Loucy (cell line): Measurements from ENCODE around the gene HGFAC.

Experiments used
- H2AFZ ChIP-seq: fragments of 200-600 bp; sonication (generic); 2 replicates; pipeline ENCODE4 v1.6.0; 2016; ENCODE audit warnings: antibody characterized with exemption, mild to moderate bottlenecking, low read length, moderate library complexity
- H3F3A ChIP-seq: fragments of 200-600 bp; 2 replicates; pipeline ENCODE4 v1.6.0; 2016; ENCODE audit warnings: antibody characterized with exemption, low read depth, mild to moderate bottlenecking
- H3K27me3 ChIP-seq: fragments of 200-600 bp; sonication (generic); 2 replicates; pipeline ENCODE4 v1.6.1; 2014; ENCODE audit warnings: low read length, mild to moderate bottlenecking; ENCODE audit not compliant: insufficient read depth, poor library complexity, severe bottlenecking
- H3K36me3 ChIP-seq: fragments of 200-600 bp; sonication (generic); 2 replicates; pipeline ENCODE4 v1.6.1; 2016; ENCODE audit warnings: low read length; ENCODE audit not compliant: insufficient read depth
- H3K4me1 ChIP-seq: fragments of 200-600 bp; sonication (generic); 2 replicates; pipeline ENCODE4 v1.5.1; 2014; ENCODE audit warnings: low read length, mild to moderate bottlenecking; ENCODE audit not compliant: insufficient read depth, poor library complexity, severe bottlenecking
- H3K4me2 ChIP-seq: fragments of 200-600 bp; sonication (generic); 2 replicates; pipeline ENCODE4 v1.6.0; 2014; ENCODE audit warnings: antibody characterized with exemption, low read length, low read depth, mild to moderate bottlenecking; ENCODE audit not compliant: poor library complexity, severe bottlenecking
- H3K4me3 ChIP-seq: fragments of 200-600 bp; sonication (generic); 2 replicates; pipeline ENCODE4 v1.5.1; 2014; ENCODE audit warnings: low read length, mild to moderate bottlenecking, mixed read lengths; ENCODE audit not compliant: poor library complexity, severe bottlenecking
- H3K79me2 ChIP-seq: fragments of 200-600 bp; sonication (generic); 2 replicates; pipeline ENCODE4 v1.6.1; 2014; ENCODE audit warnings: low read length; ENCODE audit not compliant: insufficient read depth
- H3K9ac ChIP-seq: fragments of 200-600 bp; sonication (generic); 2 replicates; pipeline ENCODE4 v1.6.0; 2014; ENCODE audit warnings: mild to moderate bottlenecking, low read depth, low read length, moderate library complexity; ENCODE audit not compliant: poor library complexity, severe bottlenecking
- H3K9me2 ChIP-seq: fragments of 200-600 bp; sonication (generic); replicated peaks from 2 replicates; pipeline ENCODE4 v1.6.1; 2016; ENCODE audit warnings: low read depth, low read length, mixed read lengths
- H3K9me3 ChIP-seq: fragments of 200-600 bp; sonication (generic); 2 replicates; pipeline ENCODE4 v1.6.1; 2014; ENCODE audit warnings: mild to moderate bottlenecking, antibody characterized with exemption, low read length, low read depth; ENCODE audit not compliant: insufficient read depth
- H4K20me1 ChIP-seq: fragments of 200-600 bp; sonication (generic); 2 replicates; pipeline ENCODE4 v1.6.0; 2014; ENCODE audit warnings: antibody characterized with exemption, low read length, mild to moderate bottlenecking; ENCODE audit not compliant: insufficient read depth, poor library complexity, severe bottlenecking
- EZH2phosphoT487 ChIP-seq: fragments of 200-600 bp; IDR thresholded peaks from 2 replicates; pipeline ENCODE4 v1.6.1; 2018; ENCODE audit warnings: antibody characterized with exemption, mild to moderate bottlenecking, moderate library complexity, borderline replicate concordance
- TF ChIP-seq, protein P1 (sequence below): fragments of 200-600 bp; sonication (generic); conservative IDR thresholded peaks from 2 replicates; pipeline ENCODE4 v1.5.1; 2014; ENCODE audit warnings: mild to moderate bottlenecking, antibody characterized with exemption, low read length

The HGFAC gene

DNA sequence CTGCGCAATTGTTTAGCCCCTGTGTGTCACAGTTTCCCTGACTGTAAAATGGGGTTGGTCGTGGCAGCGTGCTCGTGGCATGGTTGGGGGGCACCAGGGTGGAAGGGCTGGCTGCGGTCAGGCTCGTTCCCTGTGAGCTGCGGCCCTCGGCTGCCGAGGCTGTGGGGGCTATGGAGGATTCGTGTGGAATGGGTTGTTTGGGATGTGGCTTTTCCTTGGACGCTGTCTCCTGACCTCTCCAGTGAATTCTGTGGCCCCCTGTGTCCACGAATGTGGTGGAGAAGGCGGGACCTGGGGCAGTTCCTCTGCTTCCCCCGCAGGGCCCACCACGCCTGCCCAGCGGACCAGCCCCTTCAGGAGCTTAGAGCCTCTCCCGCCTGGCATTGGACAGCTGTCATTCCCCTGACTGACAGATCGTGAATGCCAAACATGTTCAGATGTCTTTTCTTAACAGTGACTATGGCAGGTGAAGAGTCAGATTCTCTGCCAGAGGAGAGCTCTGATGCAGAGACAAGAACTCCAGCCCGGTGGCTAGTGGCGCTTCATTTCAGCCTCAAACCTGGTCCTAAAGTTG, 17.2 kb upstream of the HGFAC start:
- Histone ChIP-seq H3K36me3 (peaks cover 72% of the 10 kb centered on the region; the same call in 1 of the 2 replicates), H2AFZ (no peak overlapping the region), H3K4me1 (no peaks in the 10 kb centered on the region), H3K27me3 (no peaks in the 10 kb centered on the region), H3K9ac (no peak overlapping the region), H4K20me1 (no peaks in the 10 kb centered on the region), H3K4me3 (no peak overlapping the region), H3K79me2 (no peaks in the 10 kb centered on the region), H3K9me3 (no peaks in the 10 kb centered on the region), H3F3A (no peaks in the 10 kb centered on the region), H3K9me2 (no peaks in the 10 kb centered on the region), H3K4me2 (no peak overlapping the region)
- TF ChIP-seq, protein P1, sequence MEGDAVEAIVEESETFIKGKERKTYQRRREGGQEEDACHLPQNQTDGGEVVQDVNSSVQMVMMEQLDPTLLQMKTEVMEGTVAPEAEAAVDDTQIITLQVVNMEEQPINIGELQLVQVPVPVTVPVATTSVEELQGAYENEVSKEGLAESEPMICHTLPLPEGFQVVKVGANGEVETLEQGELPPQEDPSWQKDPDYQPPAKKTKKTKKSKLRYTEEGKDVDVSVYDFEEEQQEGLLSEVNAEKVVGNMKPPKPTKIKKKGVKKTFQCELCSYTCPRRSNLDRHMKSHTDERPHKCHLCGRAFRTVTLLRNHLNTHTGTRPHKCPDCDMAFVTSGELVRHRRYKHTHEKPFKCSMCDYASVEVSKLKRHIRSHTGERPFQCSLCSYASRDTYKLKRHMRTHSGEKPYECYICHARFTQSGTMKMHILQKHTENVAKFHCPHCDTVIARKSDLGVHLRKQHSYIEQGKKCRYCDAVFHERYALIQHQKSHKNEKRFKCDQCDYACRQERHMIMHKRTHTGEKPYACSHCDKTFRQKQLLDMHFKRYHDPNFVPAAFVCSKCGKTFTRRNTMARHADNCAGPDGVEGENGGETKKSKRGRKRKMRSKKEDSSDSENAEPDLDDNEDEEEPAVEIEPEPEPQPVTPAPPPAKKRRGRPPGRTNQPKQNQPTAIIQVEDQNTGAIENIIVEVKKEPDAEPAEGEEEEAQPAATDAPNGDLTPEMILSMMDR, result no peak
- TF ChIP-seq EZH2phosphoT487, result no peak

DNA sequence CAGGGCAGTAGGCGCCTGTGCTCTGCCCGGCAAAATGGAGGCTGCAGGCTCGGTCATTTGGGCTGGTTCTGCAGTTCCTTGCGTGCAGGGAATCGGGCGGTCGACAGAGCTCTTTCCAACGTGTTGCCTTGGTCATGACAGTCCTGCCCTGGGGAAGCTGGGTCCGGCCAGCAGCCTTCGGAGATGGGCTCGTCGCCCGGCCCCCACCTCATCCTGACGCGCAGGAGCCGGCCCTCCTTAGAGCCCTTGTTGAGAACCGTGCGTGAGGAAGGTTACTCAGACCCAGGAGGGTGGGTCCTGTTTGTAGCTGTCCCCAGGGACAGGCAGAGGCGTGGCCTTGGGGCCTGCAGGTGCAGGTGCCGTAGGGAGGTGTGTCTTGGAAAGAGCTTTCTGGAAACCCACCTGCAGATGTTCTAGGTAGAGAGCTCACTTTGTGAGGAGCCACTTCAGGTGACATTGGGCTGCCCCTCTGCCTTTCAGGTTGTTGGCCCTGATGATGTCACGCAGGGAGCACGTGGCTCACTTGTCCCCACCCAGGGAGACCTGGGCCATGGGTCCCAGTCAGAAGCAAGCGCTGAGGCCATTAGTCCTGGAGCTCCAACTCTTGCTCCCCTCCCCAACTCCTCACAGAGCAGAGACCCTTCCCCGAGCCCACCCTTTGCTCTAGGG, 15.2 kb upstream of the HGFAC start:
- no peak overlapping the region for H3K4me3 ChIP-seq
- no peaks in the 10 kb centered on the region for H3K4me1 ChIP-seq
- no peaks in the 10 kb centered on the region for H4K20me1 ChIP-seq
- no peak overlapping the region for H2AFZ ChIP-seq
- H3K27me3 ChIP-seq, result no peaks in the 10 kb centered on the region
- no peak overlapping the region for H3K9ac ChIP-seq
- TF ChIP-seq EZH2phosphoT487, result no peak
- TF ChIP-seq, protein P1, result no peak
- H3F3A ChIP-seq, result no peaks in the 10 kb centered on the region
- no peaks in the 10 kb centered on the region for H3K9me3 ChIP-seq
- H3K4me2 ChIP-seq, result no peak overlapping the region
- peaks cover 59% of the 10 kb centered on the region; the same call in 1 of the 2 replicates for H3K36me3 ChIP-seq
- H3K9me2 ChIP-seq, result no peaks in the 10 kb centered on the region
- no peaks in the 10 kb centered on the region for H3K79me2 ChIP-seq

DNA sequence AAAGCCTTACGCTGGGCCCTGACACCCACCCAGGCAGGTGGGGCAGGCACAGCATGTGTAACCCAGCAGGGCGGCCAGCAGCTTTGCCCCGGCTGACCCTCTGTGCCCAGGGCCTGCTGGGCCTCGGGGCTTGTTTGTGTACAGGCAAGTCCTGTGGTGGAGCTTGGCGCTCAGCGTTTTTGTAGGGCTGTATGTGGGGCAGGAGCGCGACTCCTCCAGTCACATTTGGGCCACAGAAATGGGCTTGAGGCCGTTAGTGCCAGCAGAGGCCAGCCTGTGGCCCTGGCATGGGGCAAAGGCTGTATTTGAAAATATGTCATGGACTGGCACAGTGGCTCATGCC, 14.7 kb upstream of the HGFAC start:
- Histone ChIP-seq H3K9me3 (no peaks in the 10 kb centered on the region), H3F3A (no peaks in the 10 kb centered on the region), H3K4me1 (no peaks in the 10 kb centered on the region), H3K9ac (no peak overlapping the region), H3K79me2 (no peaks in the 10 kb centered on the region), H2AFZ (no peak overlapping the region), H3K4me3 (no peak overlapping the region), H3K36me3 (peaks cover 58% of the 10 kb centered on the region; the same call in 1 of the 2 replicates), H3K9me2 (no peaks in the 10 kb centered on the region), H3K4me2 (no peak overlapping the region), H4K20me1 (no peaks in the 10 kb centered on the region), H3K27me3 (no peaks in the 10 kb centered on the region)
- TF ChIP-seq EZH2phosphoT487, result no peak
